Uterus (tissue), 4 donors: ENCODE results near the gene CREB5. TPM values are rescaled to one million over a fixed set of nuclear protein-coding genes. Genes with fewer than 3 reads are reported as not detected.

ENCODE experiments used
- DNase-seq, 2 donors: peaks; one replicate each; pipeline ENCODE4 v3.0.0-alpha.2; 2019 to 2020
- H3K27ac ChIP-seq, 2 donors: fragments of 200-600 bp; sonication (generic); 1 replicate in 1 of 2; 2 replicates in 1 of 2; pipeline ENCODE4 v1.5.1; 2016 to 2018
- H3K27me3 ChIP-seq, 2 donors: fragments of 200-600 bp; sonication (generic); one replicate each; pipeline ENCODE4 v1.5.1; 2018 to 2019; ENCODE audit warnings: control low read depth in 1 of 2
- H3K36me3 ChIP-seq, 2 donors: fragments of 200-600 bp; sonication (generic); one replicate each; pipeline ENCODE4 v1.5.1; 2019; ENCODE audit warnings: control low read depth in 1 of 2
- H3K4me1 ChIP-seq, 2 donors: fragments of 200-600 bp; sonication (generic); one replicate each; pipeline ENCODE4 v1.5.1; 2018 to 2019; ENCODE audit warnings: control low read depth in 1 of 2
- H3K4me3 ChIP-seq, 2 donors: fragments of 200-600 bp; sonication (generic); 1 replicate in 1 of 2; 2 replicates in 1 of 2; pipeline ENCODE4 v1.5.1; 2018 to 2019; ENCODE audit warnings: mild to moderate bottlenecking in 1 of 2
- H3K9me3 ChIP-seq, 2 donors: fragments of 200-600 bp; sonication (generic); one replicate each; pipeline ENCODE4 v1.5.1; 2019; ENCODE audit warnings: control low read depth in 1 of 2
- POLR2A ChIP-seq, 2 donors: fragments of 450-650 bp; IDR thresholded peaks; one replicate each; pipeline ENCODE4 v1.6.1; 2016; ENCODE audit warnings: antibody characterized with exemption in 2 of 2, mild to moderate bottlenecking in 1 of 2, moderate library complexity in 1 of 2
- intact Hi-C: fragments of 100-400 bp; cut with DNase I; formaldehyde crosslinking; loops from one replicate; pipeline ENCODE4 v1.15.1; 2023; ENCODE audit warnings: low total_unique reads
- total RNA-seq, 4 donors: library from RNA; depleted of rRNA in 3 of 4; stranded (reverse); fragments of >200 nt in 3 of 4; gene quantifications; one replicate each; pipeline versions ENCODE4 v1.1.0 to v1.2.4, GENCODE V29; 2014 to 2023
- TF ChIP-seq, protein P1 (sequence below), 4 experiments: fragments of 200-600 bp in 2 of 4; fragments of 450-650 bp in 2 of 4; sonication (generic) in 2 of 4; IDR thresholded peaks; one replicate each; pipeline ENCODE4 v1.5.1; 2016 to 2019; ENCODE audit warnings: antibody characterized with exemption in 4 of 4, mild to moderate bottlenecking in 2 of 4, moderate library complexity in 1 of 4
- donor health status: DM: yes; HTN: yes; CAD: no.

The CREB5 gene
- total RNA-seq, 4 donors from 2014 or later, result 7.1 to 40.2 (median 23.9) TPM

DNA sequence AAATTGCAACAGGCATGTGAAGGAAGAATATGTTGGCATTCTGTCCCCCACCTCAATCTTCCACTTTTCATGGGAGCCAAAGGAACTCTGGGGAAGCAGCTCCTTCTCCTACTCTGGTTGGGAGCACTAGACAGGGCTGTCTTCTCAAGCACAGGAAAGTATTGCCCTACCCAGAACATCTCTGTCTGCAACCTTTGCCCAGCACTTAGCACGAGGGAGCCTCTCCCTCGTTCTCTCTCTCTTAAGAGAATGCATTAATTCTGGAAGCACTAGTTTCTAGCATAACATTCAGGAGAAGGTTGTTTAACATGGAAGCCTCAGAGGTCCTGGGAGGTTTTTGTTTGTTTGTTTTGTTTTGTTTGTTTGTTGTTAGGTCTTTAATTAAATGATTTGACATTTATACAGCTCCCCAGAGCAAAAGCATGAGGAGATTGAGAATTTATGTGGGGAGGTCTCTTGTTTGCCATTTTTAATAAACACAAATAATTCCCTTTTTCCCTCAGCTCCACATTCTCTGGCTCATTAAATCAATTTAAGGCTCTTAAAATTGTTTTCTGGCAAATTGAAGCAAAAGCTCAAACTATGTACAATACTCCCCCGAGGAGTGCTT, 305.2 kb downstream of the CREB5 start:
- intact Hi-C loops, result no loop called here
- Histone ChIP-seq H3K27ac (peak overlapping the region in 1 of 2 donors; percentile 12), H3K4me3 (no peak overlapping the region)

DNA sequence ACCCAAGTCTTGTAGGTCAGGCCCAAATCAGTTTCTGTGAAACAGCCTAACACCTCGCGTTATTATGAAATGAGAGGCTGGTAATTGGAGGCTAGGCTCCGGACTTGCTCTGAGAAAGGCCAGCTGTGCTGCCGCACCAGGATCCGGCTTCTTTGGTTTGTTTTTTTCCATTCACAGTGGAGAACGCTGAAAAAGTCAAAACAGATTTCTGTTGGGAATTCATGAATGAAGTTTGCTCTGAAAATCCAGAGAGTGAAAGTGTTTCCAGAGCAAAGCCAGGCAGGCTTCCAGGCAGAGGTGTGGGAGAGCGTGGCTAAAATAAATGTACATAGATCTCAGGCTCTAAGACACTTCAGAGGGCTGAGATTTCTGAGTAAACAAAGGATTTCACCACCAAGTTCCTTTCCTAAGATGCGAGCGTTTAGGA, 305.8 kb downstream of the CREB5 start:
- Histone ChIP-seq H3K27me3 (no peaks in the 10 kb centered on the region), H3K9me3 (no peaks in the 10 kb centered on the region), H3K4me1 (no peaks in the 10 kb centered on the region), H3K36me3 (no peaks in the 10 kb centered on the region), H3K4me3 (no peak overlapping the region), H3K27ac (peak overlapping the region in 1 of 2 donors; percentile 12)
- TF ChIP-seq, protein P1, sequence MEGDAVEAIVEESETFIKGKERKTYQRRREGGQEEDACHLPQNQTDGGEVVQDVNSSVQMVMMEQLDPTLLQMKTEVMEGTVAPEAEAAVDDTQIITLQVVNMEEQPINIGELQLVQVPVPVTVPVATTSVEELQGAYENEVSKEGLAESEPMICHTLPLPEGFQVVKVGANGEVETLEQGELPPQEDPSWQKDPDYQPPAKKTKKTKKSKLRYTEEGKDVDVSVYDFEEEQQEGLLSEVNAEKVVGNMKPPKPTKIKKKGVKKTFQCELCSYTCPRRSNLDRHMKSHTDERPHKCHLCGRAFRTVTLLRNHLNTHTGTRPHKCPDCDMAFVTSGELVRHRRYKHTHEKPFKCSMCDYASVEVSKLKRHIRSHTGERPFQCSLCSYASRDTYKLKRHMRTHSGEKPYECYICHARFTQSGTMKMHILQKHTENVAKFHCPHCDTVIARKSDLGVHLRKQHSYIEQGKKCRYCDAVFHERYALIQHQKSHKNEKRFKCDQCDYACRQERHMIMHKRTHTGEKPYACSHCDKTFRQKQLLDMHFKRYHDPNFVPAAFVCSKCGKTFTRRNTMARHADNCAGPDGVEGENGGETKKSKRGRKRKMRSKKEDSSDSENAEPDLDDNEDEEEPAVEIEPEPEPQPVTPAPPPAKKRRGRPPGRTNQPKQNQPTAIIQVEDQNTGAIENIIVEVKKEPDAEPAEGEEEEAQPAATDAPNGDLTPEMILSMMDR (IDR thresholded peaks at IDR 0.05), result no peak
- TF ChIP-seq POLR2A (IDR thresholded peaks at IDR 0.05), result no peak
- intact Hi-C loops, result no loop called here
- peak; percentile 30 to 31 for DNase-seq

More for the DNA sequence above, 305.2 kb downstream of the CREB5 start:
- Histone ChIP-seq H3K4me1 (no peaks in the 10 kb centered on the region), H3K36me3 (no peaks in the 10 kb centered on the region), H3K9me3 (no peaks in the 10 kb centered on the region), H3K27me3 (no peaks in the 10 kb centered on the region)
- no peak for DNase-seq
- TF ChIP-seq POLR2A (IDR thresholded peaks at IDR 0.05), result no peak
- TF ChIP-seq, protein P1 (IDR thresholded peaks at IDR 0.05), result no peak

DNA sequence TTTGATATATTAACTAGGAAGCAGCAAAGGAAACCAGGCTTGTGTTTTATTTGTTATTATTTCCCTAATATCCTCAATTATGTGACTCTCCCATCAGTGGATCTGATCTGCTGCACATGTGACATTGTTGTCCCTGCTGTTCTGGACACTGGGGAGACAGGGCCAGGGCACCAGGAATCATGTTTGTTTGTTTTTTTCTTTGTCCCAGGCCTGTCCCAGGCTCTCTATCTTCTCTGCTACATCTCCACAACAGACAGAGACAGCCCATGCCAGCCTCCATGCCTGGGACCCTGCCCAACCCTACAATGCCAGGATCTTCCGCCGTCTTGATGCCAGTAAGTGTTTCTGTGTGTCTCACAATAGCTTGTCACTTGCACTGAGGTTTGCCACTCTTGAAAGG, 306.2 kb downstream of the CREB5 start:
- intact Hi-C loops, result no loop called here

DNA sequence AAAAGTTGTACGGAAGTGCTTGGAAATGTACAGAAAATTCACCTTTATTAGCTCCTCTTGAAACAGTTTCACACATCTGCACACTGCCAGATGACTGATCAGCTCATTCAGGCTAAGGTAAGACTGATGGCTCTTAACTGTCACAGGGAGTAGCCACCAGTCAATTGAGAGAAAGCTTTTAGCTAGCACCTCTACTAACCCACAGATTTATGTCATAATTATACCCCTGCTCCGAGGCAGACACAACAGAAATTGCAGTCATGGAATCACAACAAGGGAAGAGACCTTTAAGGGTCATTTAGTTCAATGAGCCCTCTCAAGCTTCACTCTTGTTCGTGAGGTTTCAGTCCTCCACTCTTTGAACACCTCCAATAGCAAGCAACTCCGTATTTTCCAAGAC, 310.4 kb downstream of the CREB5 start:
- Histone ChIP-seq H3K27me3 (no peaks in the 10 kb centered on the region), H3K9me3 (no peaks in the 10 kb centered on the region), H3K36me3 (no peaks in the 10 kb centered on the region), H3K4me1 (no peaks in the 10 kb centered on the region), H3K27ac (no peak overlapping the region), H3K4me3 (no peak overlapping the region)
- no peak for DNase-seq
- intact Hi-C loops, result no loop called here
- TF ChIP-seq, protein P1 (IDR thresholded peaks at IDR 0.05), result no peak
- TF ChIP-seq POLR2A (IDR thresholded peaks at IDR 0.05), result no peak

More for the DNA sequence above, 306.2 kb downstream of the CREB5 start:
- Histone ChIP-seq H3K4me1 (no peaks in the 10 kb centered on the region), H3K36me3 (no peaks in the 10 kb centered on the region), H3K27me3 (no peaks in the 10 kb centered on the region), H3K27ac (peak overlapping the region in 1 of 2 donors; percentile 12), H3K4me3 (no peak overlapping the region), H3K9me3 (no peaks in the 10 kb centered on the region)
- no peak for DNase-seq
- no peak for TF ChIP-seq POLR2A (IDR thresholded peaks at IDR 0.05)
- TF ChIP-seq, protein P1 (IDR thresholded peaks at IDR 0.05), result no peak

DNA sequence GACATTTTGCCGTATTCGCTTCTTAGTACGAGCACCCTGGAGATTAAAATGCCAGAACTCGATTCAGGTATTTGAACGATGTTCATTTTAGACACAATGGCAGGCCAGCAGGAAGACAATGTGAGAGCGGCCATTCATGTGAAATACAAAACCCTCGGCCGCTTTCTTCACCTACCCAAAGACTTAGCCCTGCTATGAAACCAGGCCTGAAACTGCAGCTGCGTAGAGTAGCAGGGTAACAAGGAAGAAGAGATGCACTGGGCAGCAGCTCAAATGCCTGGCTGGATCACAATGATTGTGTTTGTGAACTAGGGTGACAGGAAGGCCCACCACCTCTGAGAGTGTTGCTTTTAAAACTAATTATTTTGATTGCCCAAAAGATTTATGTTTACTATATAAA, 311.0 kb downstream of the CREB5 start:
- TF ChIP-seq, protein P1 (IDR thresholded peaks at IDR 0.05), result no peak
- TF ChIP-seq POLR2A (IDR thresholded peaks at IDR 0.05), result no peak
- no peak overlapping the region for H3K4me3 ChIP-seq
- no peaks in the 10 kb centered on the region for H3K9me3 ChIP-seq
- no peaks in the 10 kb centered on the region for H3K4me1 ChIP-seq
- H3K27ac ChIP-seq, result no peak overlapping the region
- H3K27me3 ChIP-seq, result no peaks in the 10 kb centered on the region
- no peak for DNase-seq
- no peaks in the 10 kb centered on the region for H3K36me3 ChIP-seq
- intact Hi-C loops, result no loop called here
